ENCODE data around the gene FAM89A.
"Not testable (repeated sequence)": the region's sequence is repeated elsewhere in the genome, so short reads cannot be mapped to it uniquely, and the experiment has no call there.

Gene FAM89A

DNA sequence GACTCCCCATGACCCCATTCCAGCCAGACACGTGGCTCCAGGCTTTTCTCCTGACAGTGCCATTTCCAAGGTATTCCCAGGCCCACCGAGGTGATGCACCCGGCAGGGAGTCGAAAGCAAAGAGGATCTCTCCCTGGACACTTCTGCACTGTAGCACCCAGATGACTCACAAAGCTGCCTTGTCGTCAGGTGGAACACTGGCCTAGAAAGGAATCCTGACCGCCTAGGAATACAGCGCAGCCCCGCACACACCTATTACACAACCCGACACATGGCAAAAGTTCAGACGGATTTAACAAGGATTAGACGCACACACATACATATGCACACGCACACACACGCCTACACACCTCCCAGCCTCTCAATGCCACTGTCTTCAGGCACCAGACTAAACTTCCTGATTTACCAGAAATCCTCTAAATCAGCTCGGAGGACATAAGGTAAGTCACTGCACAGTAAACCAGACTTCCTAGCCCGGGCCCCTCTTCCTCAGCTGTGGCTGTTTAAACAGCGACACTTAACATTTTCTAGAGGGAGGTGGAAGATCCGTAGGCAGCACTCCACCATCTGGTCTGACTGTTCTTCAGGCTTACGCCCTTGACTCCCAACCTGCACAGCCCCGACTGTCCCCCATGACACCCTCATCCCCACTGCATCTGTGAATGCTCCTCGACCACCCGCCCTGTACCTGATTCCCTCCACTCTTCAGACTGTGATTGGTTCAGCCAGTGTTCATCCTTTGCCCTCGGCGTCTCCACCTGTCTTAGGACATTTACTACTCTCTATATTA, 12.7 kb downstream of the FAM89A start:
- no peak overlapping the region for H3K4me3 ChIP-seq (ENCODE audit: low read depth, low read length)
- no peak for TF ChIP-seq CTCF (IDR thresholded peaks at IDR 0.05; ENCODE audit: low read depth, low read length)
- in situ Hi-C loops (cut with HindIII; ENCODE audit: low sequenced_read_pairs): no loop called here
- DNase-seq (ENCODE audit: low read depth, low spot score): no peak

DNA sequence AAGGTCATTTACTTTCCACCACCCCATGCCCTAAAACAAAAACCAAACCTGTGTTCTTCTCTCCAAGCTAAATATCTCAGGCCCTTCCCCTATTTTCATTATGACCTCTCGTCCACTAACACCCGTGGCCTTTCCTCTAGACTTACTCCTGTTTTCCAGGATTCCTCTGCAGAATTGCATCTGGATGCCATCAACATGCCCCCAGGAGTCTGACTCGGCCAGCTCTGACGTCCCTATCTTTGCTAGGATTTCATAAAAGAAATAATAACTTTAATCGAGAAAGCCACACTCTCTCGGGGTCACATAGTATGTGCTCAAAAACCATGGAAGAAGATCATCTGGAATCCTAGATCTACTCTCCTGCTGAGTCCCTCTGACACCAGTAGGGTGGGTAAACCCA, 13.5 kb downstream of the FAM89A start:
- in situ Hi-C loops (cut with HindIII; ENCODE audit: low sequenced_read_pairs): no loop called here
- H3K4me3 ChIP-seq (ENCODE audit: low read depth, low read length): no peak overlapping the region
- no peak for DNase-seq (ENCODE audit: low read depth, low spot score)
- no peak for TF ChIP-seq CTCF (IDR thresholded peaks at IDR 0.05; ENCODE audit: low read depth, low read length)

- TF ChIP-seq CTCF (IDR thresholded peaks at IDR 0.05; ENCODE audit: low read depth, low read length): no peak
- in situ Hi-C loops (cut with HindIII; ENCODE audit: low sequenced_read_pairs): no loop called here
- DNase-seq (ENCODE audit: low read depth, low spot score): no peak
- H3K4me3 ChIP-seq (ENCODE audit: low read depth, low read length): no peak overlapping the region
These were observed 16.9 kb downstream of the FAM89A start for GRCh38 chr1:231023150-231023549.

- DNase-seq (ENCODE audit: low read depth, low spot score); in situ Hi-C loops (cut with HindIII; ENCODE audit: low sequenced_read_pairs); H3K4me3 ChIP-seq (ENCODE audit: low read depth, low read length): not testable (repeated sequence)
These were observed 17.5 kb downstream of the FAM89A start for GRCh38 chr1:231022543-231022942.

DNA sequence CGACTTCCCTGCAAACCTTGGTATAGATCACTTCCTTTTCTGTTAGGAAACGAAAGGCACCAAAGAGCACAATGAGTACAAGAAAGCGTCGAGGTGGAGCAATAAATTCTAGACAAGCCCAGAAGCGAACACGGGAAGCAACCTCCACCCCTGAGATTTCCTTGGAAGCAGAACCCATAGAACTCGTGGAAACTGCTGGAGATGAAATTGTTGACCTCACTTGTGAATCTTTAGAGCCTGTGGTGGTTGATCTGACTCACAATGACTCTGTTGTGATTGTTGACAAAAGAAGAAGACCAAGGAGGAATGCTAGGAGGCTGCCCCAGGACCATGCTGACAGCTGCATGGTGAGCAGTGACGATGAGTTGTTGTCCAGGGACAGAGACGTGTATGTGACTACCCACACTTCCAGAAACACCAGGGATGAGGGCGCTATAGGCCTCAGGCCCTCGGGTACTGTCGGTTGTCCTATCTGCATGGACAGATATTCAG, 18.5 kb downstream of the FAM89A start:
- in situ Hi-C loops (cut with HindIII; ENCODE audit: low sequenced_read_pairs): no loop called here

DNA sequence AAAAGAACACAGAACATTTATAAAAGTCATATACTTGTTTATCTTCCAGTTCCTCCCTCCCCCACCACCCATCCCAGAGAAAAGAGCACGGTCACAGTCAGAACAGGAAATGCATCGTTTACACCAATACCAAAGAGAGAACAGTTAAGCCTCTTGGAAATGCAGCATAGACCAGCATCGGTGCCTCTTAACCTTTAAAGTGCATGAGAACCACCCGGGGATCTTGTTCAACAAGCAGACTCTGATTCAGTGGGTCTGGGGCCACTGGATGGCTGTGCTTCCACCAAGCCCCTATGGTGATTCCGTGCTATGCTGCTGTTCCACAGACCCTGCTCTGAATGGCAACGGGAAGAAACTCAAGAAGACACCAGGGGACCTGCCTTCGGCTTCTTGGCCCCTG, 19.2 kb downstream of the FAM89A start:
- H3K4me3 ChIP-seq (ENCODE audit: low read depth, low read length): no peak overlapping the region
- DNase-seq (ENCODE audit: low read depth, low spot score): peak; percentile 19
- no peak for TF ChIP-seq CTCF (IDR thresholded peaks at IDR 0.05; ENCODE audit: low read depth, low read length)
- in situ Hi-C loops (cut with HindIII; ENCODE audit: low sequenced_read_pairs): no loop called here

More for the DNA sequence above, 18.5 kb downstream of the FAM89A start:
- DNase-seq (ENCODE audit: low read depth, low spot score): peak; percentile 23
- TF ChIP-seq CTCF (IDR thresholded peaks at IDR 0.05; ENCODE audit: low read depth, low read length): no peak
- H3K4me3 ChIP-seq (ENCODE audit: low read depth, low read length): no peak overlapping the region

GRCh38 chr1:231020139-231020601, 19.9 kb downstream of the FAM89A start:
- no peak overlapping the region for H3K4me3 ChIP-seq (ENCODE audit: low read depth, low read length)
- no peak for TF ChIP-seq CTCF (IDR thresholded peaks at IDR 0.05; ENCODE audit: low read depth, low read length)
- in situ Hi-C loops (cut with HindIII; ENCODE audit: low sequenced_read_pairs): no loop called here
- no peak for DNase-seq (ENCODE audit: low read depth, low spot score)

All from astrocyte of the spinal cord (primary cell).